Activated CD4-positive, alpha-beta memory T cell treated with anti-CD3 and anti-CD28 coated beads, Interleukin-2, amount 10 ng/mL, durations not matched to agents 7 days and 5 days (primary cell): Measurements from ENCODE around the gene FUT3. TPM values are rescaled to one million over a fixed set of nuclear protein-coding genes. Genes with fewer than 3 reads are reported as not detected.
A peak's percentile ranks its signal among the peaks of the same experiment; 100 is the strongest.

Source experiments
- CTCF ChIA-PET: fragments of 350-600 bp; sonication (Branson Sonifier 250); formaldehyde crosslinking; loops from one replicate; lab custom pipeline; 2021; ENCODE audit warnings: antibody characterized with exemption, inconsistent platforms; lab: Charles Lee
- POLR2A ChIA-PET: fragments of 350-600 bp; sonication (Branson Sonifier 250); formaldehyde crosslinking; loops from one replicate; lab custom pipeline; 2021; ENCODE audit warnings: antibody characterized with exemption; lab: Charles Lee
- DNase-seq: peaks from one replicate; pipeline ENCODE4 v3.0.0-alpha.2; 2020
- H3K27ac Mint-ChIP-seq: one replicate; pipeline ENCODE4 v1.8.0; 2021; ENCODE audit warnings: mild to moderate bottlenecking, mixed read lengths
- H3K27me3 Mint-ChIP-seq: one replicate; pipeline ENCODE4 v1.8.0; 2021; ENCODE audit warnings: mixed read lengths
- H3K36me3 Mint-ChIP-seq: one replicate; pipeline ENCODE4 v1.8.0; 2021; ENCODE audit warnings: low read depth, mixed read lengths
- H3K4me1 Mint-ChIP-seq: one replicate; pipeline ENCODE4 v1.8.0; 2021; ENCODE audit warnings: mixed read lengths
- H3K4me3 Mint-ChIP-seq: one replicate; pipeline ENCODE4 v1.8.0; 2021; ENCODE audit warnings: mild to moderate bottlenecking, mixed read lengths
- H3K9me3 Mint-ChIP-seq: one replicate; pipeline ENCODE4 v1.8.0; 2021; ENCODE audit warnings: mixed read lengths
- total RNA-seq, 2 experiments: library from RNA; stranded (reverse); gene quantifications; one replicate each; pipeline ENCODE4 v1.2.3, GENCODE V29; 2021

FUT3 gene
- total RNA-seq, 2 experiments from 2014 or later: not detected

DNA sequence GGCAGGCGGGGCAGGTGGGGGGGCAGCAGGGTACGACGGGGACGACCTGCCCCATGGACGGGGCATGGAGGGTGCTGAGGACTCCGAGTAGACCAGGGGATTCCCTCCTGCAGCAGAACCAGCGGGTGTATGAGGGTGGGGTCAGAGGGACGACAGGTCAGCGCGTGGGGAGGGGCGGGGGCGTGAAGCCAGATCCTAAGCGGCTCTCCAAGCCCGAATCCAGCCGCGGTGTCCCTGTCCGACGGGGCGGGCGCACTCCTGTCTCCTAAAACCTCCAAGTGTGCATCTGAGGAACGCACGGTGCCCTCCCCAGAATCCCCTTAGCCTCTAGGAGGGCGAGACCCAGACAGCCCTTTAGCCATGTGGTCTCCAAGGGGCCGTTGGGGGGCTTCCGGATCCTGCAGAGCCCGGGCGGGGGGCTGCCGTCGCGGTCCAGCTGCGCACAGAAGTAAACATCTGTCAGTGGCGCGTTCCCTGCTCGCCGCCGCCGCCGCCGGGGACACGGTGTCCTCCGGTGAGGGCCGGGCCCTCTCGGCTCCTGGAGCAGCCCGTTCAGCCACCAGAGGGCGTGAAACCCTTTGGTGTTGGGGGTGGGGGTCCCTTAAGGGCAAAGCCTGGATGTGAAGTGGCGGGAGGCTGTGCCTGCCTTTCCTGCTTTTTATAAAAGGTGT, 45.7 kb downstream of the FUT3 start:
- Mint-ChIP-seq H3K4me1 (peaks cover 23% of the 10 kb centered on the region), H3K27me3 (peaks cover 35% of the 10 kb centered on the region), H3K27ac (no peak overlapping the region), H3K36me3 (no peaks in the 10 kb centered on the region), H3K4me3 (no peak overlapping the region), H3K9me3 (no peaks in the 10 kb centered on the region)
- DNase-seq: peak; percentile 52
- ChIA-PET POLR2A (interaction anchor here (1.2 kb wide), 1 partner anchor 23 kb away, joined by 3 read pairs; no protein-coding TSS in a partner anchor), CTCF (no interaction called here)

DNA sequence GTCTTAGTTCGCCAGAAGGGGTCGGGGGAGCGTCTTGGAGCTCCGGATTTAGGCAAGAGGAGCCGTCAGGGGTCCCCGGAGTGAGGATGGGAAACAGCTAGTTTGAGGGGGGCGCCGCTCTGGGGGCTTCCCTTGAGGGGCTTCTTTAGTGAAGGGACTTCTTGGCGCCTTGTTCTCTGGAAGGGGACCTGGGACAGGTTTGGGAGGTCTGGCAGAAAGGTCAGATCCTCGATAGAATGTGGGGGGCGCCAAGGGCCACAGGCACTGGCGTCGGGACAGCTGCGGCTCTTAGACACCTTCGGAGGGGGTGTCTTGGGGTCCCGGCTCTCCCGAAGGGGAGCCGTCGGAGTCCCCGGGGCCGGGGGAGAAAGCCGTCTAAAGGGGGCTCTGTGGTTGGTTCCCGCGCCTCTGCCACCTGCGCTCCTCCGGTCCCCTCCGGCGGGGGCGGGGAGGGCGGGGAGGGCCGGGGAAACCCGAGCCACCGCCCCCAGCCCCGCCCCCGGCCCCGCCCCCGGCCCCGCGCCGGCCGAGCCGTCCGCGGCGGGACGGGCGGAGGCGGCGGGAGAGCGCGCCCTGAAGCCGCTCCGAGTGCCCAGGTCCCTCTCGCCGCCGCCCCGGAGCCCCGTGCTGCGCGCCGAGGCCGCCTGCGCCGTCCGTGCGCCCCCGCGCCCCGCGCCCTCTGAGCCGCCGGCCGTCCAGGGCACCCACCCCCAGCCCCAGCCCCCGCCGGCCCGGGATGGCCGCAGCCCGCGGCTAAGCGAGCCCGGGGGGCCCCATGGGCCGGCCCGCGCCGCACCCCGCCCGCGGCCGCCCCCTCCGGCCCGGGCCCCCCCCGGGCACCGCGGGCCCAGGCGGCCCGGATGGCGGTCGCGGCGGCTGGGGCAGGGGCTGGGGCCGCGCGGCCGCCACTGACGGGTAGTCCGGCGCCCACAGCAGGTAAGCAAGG, 46.5 kb downstream of the FUT3 start, which contains the start of gene NRTN:
Gene NRTN (plus strand): TSS at position 552 of the 946 bp plus-strand sequence. CDS start 19,099 bp downstream, outside the sequence.
- peak within 1 kb of the TSS; percentile 63 for H3K4me3 Mint-ChIP-seq
- H3K4me1 Mint-ChIP-seq: peaks cover 23% of the 10 kb centered on the region
- CTCF ChIA-PET: interaction anchor here (0.5 to 2.3 kb wide), 49 partner anchors 9 to 894 kb away, joined by 3 to 58 read pairs (median 4); partner anchors contain the start of genes ALKBH7, CATSPERD, DUS3L and FUT6
- H3K9me3 Mint-ChIP-seq: no peaks in the 10 kb centered on the region
- H3K27ac Mint-ChIP-seq: no peak within 1 kb of the TSS
- no peaks in the 10 kb centered on the region for H3K36me3 Mint-ChIP-seq
- POLR2A ChIA-PET: interaction anchor here (0.9 to 2.3 kb wide), 6 partner anchors 9 to 218 kb away, joined by 3 to 30 read pairs (median 4); partner anchors contain the start of genes NDUFA11 and VMAC
- peaks cover 36% of the 10 kb centered on the region for H3K27me3 Mint-ChIP-seq
- peak; percentile 47 for DNase-seq

DNA sequence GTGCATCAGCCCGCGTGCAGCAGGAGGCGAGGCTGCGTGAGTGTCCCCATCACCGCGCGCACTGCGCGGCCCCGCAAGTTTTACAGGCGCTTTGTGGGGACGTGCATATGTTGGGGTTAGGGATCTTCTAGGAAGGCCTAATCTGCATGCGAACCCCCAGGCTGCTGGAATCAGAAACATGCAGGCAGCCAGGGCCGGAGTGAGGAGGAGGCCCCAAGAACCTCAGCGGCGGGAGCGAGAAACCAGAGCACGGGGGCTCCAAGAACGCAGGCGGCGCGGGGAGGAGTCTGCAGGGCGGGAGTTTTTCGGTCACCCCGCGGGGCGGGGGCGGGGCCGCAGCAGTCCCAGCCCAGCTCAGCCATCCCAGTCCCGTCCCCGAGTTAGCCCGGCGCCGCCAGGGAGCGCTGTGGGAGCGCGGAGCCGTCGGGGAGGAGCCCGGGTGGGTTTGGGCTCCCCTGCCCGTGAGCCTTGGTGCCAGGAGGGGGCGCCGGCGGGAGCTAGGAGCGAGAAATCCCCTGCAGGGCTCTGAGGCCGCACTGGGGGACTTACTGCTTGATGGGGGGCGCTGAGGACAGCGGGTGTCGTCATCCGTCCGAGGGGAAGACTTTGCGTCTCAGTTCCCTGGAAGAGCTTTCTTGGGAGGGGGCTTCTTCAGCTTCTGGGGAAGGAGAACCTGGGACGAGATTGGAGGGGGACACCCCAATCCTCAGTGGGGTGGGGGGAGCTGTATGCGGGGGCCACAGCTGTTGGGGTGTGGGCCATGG, 47.3 kb downstream of the FUT3 start:
- Mint-ChIP-seq H3K27ac (no peak overlapping the region), H3K36me3 (no peaks in the 10 kb centered on the region), H3K4me3 (peak overlapping the region; percentile 63), H3K27me3 (peaks cover 38% of the 10 kb centered on the region), H3K4me1 (peaks cover 23% of the 10 kb centered on the region), H3K9me3 (no peaks in the 10 kb centered on the region)
- peak; percentile 94 for DNase-seq
- POLR2A ChIA-PET: interaction anchor here (0.9 to 2.3 kb wide), 6 partner anchors 8 to 218 kb away, joined by 3 to 30 read pairs (median 4); partner anchors contain the start of genes NDUFA11 and VMAC
- CTCF ChIA-PET: interaction anchor here (0.5 to 2.3 kb wide), 52 partner anchors 8 to 893 kb away, joined by 3 to 58 read pairs (median 4); partner anchors contain the start of genes ALKBH7, CATSPERD, CLPP and DUS3L

DNA sequence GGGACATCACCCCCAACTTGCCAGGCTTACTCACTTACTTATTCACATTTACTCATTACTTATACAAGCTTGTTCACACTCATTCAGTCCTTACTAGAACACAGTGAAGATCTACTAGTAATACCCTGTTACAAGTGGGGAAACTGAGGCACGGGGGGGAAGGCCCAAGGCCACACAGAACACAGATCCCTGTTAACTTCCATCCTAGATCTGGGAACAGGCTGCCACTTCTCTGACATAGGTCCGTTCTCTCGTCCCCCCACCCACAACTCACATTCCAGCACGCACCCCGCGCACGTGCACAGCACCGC, 47.9 kb downstream of the FUT3 start:
- ChIA-PET POLR2A (interaction anchor here (1.1 to 2.3 kb wide), 4 partner anchors 19 to 219 kb away, joined by 4 to 30 read pairs (median 14); partner anchors contain the start of genes NDUFA11 and VMAC), CTCF (interaction anchor here (0.6 to 2.3 kb wide), 42 partner anchors 8 to 892 kb away, joined by 3 to 58 read pairs (median 5); partner anchors contain the start of genes CATSPERD, CLPP, DUS3L and FUT6)
- Mint-ChIP-seq H3K9me3 (no peaks in the 10 kb centered on the region), H3K27ac (no peak overlapping the region), H3K27me3 (peaks cover 38% of the 10 kb centered on the region), H3K4me3 (peak overlapping the region; percentile 63), H3K36me3 (no peaks in the 10 kb centered on the region), H3K4me1 (peaks cover 23% of the 10 kb centered on the region)
- no peak for DNase-seq

DNA sequence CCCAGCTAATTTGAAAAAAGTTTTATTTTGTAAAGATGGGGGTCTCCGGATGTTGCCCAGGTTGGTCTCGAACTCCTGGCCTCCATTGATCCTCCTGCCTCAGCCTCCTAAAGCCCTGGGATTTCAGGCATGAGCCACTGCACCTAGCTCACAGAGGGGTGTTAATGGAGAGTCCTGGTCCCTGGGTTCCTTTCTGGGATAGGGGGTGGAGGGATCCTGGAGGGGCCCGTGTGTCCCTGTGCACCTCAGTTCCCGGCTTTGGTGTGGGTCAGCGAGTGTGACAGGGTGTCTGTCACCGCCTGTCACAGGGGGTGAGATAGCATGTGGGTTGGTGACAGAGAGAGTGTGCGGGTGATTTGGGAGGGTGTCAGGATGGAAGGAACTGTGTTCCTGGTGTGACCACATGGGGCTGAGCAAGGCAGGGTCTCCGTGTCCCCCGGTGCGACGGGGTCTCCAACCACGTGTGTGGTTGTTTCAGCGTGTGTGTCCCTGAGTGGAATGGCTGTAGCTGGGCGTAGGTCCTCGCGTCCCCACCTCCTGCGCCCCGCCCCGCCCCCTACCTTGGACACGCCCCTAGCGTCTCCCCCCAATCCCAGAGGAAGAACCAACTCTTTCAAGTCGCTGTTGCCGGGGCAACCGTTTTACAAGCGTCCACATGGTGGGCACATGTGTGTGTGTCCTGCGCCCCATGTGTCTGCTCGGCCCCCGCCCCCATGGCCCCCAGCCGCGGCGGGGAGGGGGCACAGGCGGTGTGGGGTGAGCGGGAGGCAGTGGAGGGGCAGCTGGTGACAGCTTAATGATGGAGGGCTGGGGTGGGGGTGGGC, 49.2 kb downstream of the FUT3 start:
- Mint-ChIP-seq H3K9me3 (no peaks in the 10 kb centered on the region), H3K4me3 (no peak overlapping the region), H3K4me1 (peaks cover 23% of the 10 kb centered on the region), H3K27ac (no peak overlapping the region), H3K27me3 (peaks cover 33% of the 10 kb centered on the region), H3K36me3 (no peaks in the 10 kb centered on the region)
- DNase-seq: no peak
- ChIA-PET CTCF (no interaction called here), POLR2A (no interaction called here)

DNA sequence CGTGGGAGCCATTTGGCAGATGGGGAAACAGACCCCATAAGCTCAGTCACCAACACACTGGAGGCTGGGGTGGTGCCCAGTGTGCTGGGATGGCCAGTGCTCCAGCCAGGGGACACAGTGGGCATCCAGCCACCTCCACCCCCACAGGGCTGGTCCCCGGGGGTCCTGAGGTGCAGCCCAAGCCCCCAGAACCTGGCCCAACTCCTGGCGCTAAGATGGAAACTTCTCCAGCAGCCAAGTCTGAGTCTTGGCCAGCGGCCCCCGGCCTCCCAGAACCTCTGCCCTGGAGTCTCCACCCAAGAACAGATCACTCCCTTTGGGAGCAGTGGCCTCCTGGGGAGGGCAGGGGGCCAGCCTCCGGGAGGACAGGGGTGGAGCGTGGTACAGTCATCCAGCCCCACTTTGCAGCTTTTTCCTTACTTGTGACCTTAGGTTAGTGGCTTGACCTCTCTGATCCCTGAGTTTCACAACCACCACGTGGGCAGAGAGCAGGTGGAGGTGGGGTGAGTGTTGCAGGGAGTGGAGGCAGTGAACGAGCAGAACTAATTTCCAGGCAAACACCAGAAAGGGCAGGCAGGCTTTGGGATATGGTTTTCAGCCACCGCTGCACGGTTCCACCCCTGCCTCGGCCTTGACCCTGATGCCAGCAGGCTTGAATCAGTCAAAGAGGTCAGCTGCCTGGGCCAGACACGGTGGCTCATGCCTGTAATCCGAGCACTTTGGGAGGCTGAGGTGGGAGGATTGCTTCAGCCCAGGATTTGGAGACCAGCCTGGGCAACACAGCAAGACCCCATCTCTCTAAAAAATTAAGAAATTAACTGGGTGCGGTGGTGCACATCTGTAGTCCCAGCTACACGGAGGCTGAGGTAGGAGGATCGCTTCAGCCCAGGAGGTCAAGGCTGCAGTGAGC, 50.6 kb downstream of the FUT3 start:
- H3K27me3 Mint-ChIP-seq: peaks cover 22% of the 10 kb centered on the region
- no peaks in the 10 kb centered on the region for H3K36me3 Mint-ChIP-seq
- ChIA-PET CTCF (no interaction called here), POLR2A (interaction anchor here (1.4 kb wide), 1 partner anchor 10 kb away, joined by 4 read pairs; the partner anchor contains the start of gene DUS3L)
- peaks cover 23% of the 10 kb centered on the region for H3K4me1 Mint-ChIP-seq
- DNase-seq: no peak
- H3K4me3 Mint-ChIP-seq: no peak overlapping the region
- no peak overlapping the region for H3K27ac Mint-ChIP-seq
- H3K9me3 Mint-ChIP-seq: no peaks in the 10 kb centered on the region

DNA sequence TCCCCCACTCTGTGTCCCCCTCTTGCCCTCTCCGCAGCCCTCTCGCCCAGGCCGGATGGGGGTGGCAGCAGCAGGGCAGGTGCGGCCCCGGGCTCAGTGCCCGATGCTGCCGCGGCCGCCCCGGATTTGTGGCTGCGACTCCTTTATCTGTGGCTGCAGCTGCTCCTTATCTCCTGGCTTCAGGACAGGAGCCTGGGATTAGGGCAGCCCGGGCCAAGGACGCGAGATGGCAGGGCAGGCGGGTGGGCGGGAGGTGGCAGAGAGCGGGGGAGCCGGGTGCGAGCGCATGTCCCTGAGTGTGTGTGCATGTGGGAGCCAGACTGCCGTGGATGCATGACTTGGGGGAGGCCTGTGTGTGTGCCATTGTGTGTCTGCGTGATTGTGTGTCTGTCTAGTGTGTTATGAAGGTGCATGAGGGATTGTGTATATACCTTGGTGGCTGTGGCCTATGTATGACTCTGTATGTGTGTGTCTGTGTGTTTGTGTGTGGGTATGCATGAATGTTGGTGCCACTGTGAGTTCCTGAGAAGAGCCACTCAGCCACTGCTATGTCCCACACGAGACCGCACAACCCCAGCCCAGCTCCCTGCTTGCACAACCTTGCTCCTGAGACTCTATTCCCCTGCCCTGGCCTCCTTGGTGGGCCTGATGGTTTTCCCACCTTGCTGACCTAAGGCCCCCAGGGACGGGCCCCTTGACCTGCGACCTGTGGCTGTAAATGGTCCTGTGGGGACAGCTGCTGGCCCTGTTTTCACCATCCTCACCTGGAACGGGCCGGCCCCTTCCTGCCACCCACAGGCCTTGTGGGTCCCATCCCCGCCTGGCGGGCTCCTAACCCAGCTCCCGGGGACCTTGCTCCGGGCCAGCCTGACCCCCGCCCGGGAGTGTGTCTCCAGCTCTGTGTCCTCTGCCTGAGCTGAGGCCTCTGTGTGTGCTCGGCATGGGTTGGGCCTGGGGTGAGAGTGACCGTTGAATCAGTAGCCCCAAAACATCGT, 51.7 kb downstream of the FUT3 start:
- POLR2A ChIA-PET: interaction anchor here (0.5 to 1.4 kb wide), 2 partner anchors 9 kb away, joined by 3 to 4 read pairs; partner anchors contain the start of gene DUS3L
- CTCF ChIA-PET: no interaction called here

DNA sequence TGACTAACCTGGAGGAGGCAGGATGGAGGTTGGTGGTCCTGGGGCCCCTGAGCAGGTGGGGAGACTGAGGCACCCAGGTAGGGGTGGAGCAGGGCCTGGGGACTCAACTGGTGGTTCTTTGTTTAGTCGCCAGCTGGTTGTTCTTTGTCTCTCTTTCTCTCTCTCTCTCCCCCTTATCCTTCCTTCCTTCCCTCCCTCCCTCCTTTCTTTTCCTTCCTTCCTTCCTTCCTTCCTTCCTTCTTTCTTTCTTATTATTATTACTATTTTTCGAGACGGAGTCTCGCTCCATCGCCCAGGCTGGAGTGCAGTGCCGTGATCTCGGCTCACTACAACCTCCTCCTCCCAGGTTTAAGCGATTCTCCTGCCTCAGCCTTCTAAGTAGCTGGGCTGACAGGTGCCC, 53.0 kb downstream of the FUT3 start:
- ChIA-PET CTCF (no interaction called here), POLR2A (interaction anchor here (1.5 kb wide), 1 partner anchor 10 kb away, joined by 3 read pairs; no protein-coding TSS in a partner anchor)
- Mint-ChIP-seq H3K27me3 (peaks cover 10% of the 10 kb centered on the region), H3K4me3 (no peak overlapping the region), H3K27ac (no peak overlapping the region), H3K36me3 (no peaks in the 10 kb centered on the region), H3K9me3 (no peaks in the 10 kb centered on the region), H3K4me1 (peaks cover 9% of the 10 kb centered on the region)
- no peak for DNase-seq

More for the DNA sequence above, 51.7 kb downstream of the FUT3 start:
- no peaks in the 10 kb centered on the region for H3K36me3 Mint-ChIP-seq
- no peak for DNase-seq
- no peaks in the 10 kb centered on the region for H3K9me3 Mint-ChIP-seq
- peaks cover 18% of the 10 kb centered on the region for H3K27me3 Mint-ChIP-seq
- peaks cover 20% of the 10 kb centered on the region for H3K4me1 Mint-ChIP-seq
- H3K4me3 Mint-ChIP-seq: no peak overlapping the region
- no peak overlapping the region for H3K27ac Mint-ChIP-seq

DNA sequence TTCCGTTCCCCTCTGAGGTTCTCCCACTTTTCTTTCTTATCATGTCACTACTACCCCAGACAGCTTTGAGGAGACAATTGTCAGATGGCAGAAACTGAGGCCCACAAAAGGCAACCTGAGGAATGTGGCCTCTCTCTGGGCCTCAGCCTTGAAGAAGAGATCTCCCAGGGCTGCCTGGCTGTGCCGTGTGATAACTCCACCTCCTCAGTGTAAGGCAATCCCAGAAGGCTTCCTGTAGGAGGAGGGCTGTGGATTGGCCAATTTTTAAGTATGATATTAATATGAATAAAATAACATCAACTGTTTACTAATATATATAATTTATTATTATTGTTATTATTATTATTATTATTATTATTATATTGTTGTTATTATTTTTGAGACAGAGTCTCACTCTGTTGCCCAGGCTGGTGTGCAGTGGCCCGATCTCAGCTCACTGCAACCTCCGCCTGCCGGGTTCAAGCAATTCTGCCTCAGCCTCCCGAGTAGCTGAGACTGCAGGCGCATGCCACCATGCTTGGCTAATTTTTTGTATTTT, 55.8 kb downstream of the FUT3 start:
- no peak overlapping the region for H3K4me3 Mint-ChIP-seq
- ChIA-PET CTCF (interaction anchor here (0.7 to 1.5 kb wide), 4 partner anchors 9 to 185 kb away, joined by 3 to 6 read pairs (median 4); partner anchors contain the start of gene NRTN), POLR2A (interaction anchor here (1.5 to 3.0 kb wide), 2 partner anchors 9 to 108 kb away, joined by 4 to 6 read pairs; partner anchors contain the start of genes NDUFA11 and NRTN)
- no peaks in the 10 kb centered on the region for H3K9me3 Mint-ChIP-seq
- H3K4me1 Mint-ChIP-seq: peaks cover 8% of the 10 kb centered on the region
- peaks cover 2% of the 10 kb centered on the region for H3K27me3 Mint-ChIP-seq
- no peak overlapping the region for H3K27ac Mint-ChIP-seq
- no peak for DNase-seq
- H3K36me3 Mint-ChIP-seq: peaks cover 4% of the 10 kb centered on the region
